Activated CD4-positive, alpha-beta memory T cell treated with anti-CD3 and anti-CD28 coated beads for 36 hours (primary cell): ENCODE data around the gene ZNF408. TPM values are rescaled to one million over a fixed set of nuclear protein-coding genes. Genes with fewer than 3 reads are reported as not detected.
A peak's percentile ranks its signal among the peaks of the same experiment; 100 is the strongest.

Experiments used
- CTCF ChIA-PET: fragments of 350-600 bp; sonication (Branson Sonifier 250); formaldehyde crosslinking; loops from one replicate; lab custom pipeline; 2021; ENCODE audit warnings: antibody characterized with exemption, inconsistent platforms; lab: Charles Lee
- POLR2A ChIA-PET: fragments of 350-600 bp; sonication (Branson Sonifier 250); formaldehyde crosslinking; loops from one replicate; lab custom pipeline; 2021; ENCODE audit warnings: antibody characterized with exemption; lab: Charles Lee
- DNase-seq: peaks from one replicate; pipeline ENCODE4 v3.0.0-alpha.2; 2020
- H3K27ac Mint-ChIP-seq: one replicate; pipeline ENCODE4 v1.8.0; 2021; ENCODE audit warnings: mixed read lengths
- H3K27me3 Mint-ChIP-seq: one replicate; pipeline ENCODE4 v1.8.0; 2021; ENCODE audit warnings: mixed read lengths
- H3K36me3 Mint-ChIP-seq: one replicate; pipeline ENCODE4 v1.8.0; 2021; ENCODE audit warnings: mixed read lengths
- H3K4me1 Mint-ChIP-seq: one replicate; pipeline ENCODE4 v1.8.0; 2021; ENCODE audit warnings: low read depth, mixed read lengths
- H3K4me3 Mint-ChIP-seq: one replicate; pipeline ENCODE4 v1.8.0; 2021; ENCODE audit warnings: mild to moderate bottlenecking, mixed read lengths
- H3K9me3 Mint-ChIP-seq: one replicate; pipeline ENCODE4 v1.8.0; 2021; ENCODE audit warnings: mixed read lengths
- intact Hi-C: fragments of 100-400 bp; cut with micrococcal nuclease; formaldehyde crosslinking; loops from one replicate; pipeline ENCODE4 v1.15.1; 2023
- total RNA-seq, 2 experiments: library from RNA; stranded (reverse); gene quantifications; one replicate each; pipeline ENCODE4 v1.2.3, GENCODE V29; 2021

The ZNF408 gene
- total RNA-seq, 2 experiments from 2014 or later: 9.4 to 10.7 TPM

DNA sequence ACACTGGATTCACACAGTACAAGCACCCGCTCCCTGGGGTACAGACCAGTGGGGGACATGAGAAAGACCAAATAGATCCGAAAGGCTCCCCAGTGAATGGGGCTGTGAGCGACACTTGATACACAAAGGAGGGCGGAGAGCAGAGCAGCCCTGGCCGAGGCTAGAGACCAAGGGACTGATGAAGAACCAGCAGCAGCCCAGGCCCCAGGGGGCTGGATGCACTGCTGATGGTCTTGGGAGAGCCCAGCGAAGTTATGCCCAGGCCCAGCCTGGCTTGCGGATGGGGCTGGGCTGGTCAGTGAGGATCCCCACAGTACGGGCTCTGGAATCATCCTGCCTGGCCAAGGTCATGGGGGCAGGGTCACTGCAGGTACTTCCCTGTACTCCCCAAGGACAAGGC lies 23.7 kb upstream of the ZNF408 start:
- no peaks in the 10 kb centered on the region for H3K9me3 Mint-ChIP-seq
- intact Hi-C loops: no loop called here
- H3K27me3 Mint-ChIP-seq: no peaks in the 10 kb centered on the region
- POLR2A ChIA-PET: no interaction called here
- no peak overlapping the region for H3K4me3 Mint-ChIP-seq
- H3K27ac Mint-ChIP-seq: peak overlapping the region; percentile 53
- H3K36me3 Mint-ChIP-seq: peaks cover 13% of the 10 kb centered on the region
- no peak for DNase-seq
- peaks cover 51% of the 10 kb centered on the region for H3K4me1 Mint-ChIP-seq
- CTCF ChIA-PET: no interaction called here

DNA sequence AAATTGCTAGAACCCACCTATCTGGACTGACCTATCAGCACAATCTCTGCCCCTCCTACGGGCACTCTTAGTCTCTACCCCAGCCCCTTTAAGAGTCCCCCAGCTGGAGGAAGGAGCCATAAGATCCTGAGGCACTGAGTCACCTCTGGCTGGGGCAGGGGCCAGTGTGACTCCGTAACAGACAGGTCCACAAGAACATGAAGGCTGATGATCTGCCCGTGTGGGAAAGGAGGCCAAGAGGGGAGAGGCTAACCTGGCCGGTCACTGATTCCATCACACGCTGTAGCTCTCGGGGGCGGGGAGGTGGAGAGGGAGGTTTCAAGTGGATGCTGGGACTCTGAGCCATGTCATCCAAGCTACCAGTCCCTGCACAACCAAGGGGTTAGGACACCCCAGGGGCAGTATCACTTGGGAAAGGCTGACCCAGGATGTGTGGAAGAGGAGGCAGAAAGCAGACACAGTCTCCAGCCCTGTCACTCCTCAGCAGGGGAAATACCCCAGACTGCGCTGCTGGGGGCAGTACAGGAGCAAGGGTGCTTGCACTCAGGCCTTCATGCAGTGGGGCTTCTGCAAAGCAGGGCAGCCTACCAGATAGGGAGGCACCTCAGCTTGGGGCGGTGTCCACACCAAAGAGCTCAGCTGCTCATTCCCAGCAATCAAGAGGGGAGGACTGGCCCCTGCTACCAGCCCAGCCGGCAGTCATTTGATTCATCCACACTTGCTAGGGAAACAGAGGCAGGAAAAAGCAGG lies 22.7 kb upstream of the ZNF408 start:
- DNase-seq: no peak
- no peak overlapping the region for H3K27ac Mint-ChIP-seq
- H3K9me3 Mint-ChIP-seq: no peaks in the 10 kb centered on the region
- peaks cover 11% of the 10 kb centered on the region for H3K36me3 Mint-ChIP-seq
- intact Hi-C loops: no loop called here
- ChIA-PET CTCF (no interaction called here), POLR2A (no interaction called here)
- H3K4me3 Mint-ChIP-seq: no peak overlapping the region
- no peaks in the 10 kb centered on the region for H3K27me3 Mint-ChIP-seq
- peaks cover 42% of the 10 kb centered on the region for H3K4me1 Mint-ChIP-seq

DNA sequence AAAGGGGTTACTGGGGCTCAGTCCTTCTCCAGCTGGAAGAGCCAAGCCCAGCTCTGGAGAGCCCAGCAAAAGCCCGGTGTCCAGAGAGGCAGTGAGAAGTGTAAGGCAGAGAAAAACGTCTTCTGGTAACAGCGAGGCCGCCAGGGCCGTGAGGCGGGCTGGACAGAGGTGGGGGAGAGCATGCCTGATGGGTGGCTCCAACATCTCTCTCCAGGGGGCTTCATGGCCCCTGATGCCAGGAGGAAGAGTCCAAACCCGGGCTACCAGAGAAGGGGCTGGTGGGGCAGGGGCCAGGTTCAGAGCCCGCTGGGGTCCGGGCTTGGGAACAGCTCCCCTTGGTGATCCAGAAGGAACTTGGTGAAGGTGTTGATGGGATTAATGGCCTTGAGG lies 22.1 kb upstream of the ZNF408 start:
- no peak overlapping the region for H3K27ac Mint-ChIP-seq
- intact Hi-C loops: no loop called here
- POLR2A ChIA-PET: no interaction called here
- H3K4me3 Mint-ChIP-seq: no peak overlapping the region
- H3K27me3 Mint-ChIP-seq: no peaks in the 10 kb centered on the region
- peaks cover 11% of the 10 kb centered on the region for H3K36me3 Mint-ChIP-seq
- DNase-seq: no peak
- peaks cover 37% of the 10 kb centered on the region for H3K4me1 Mint-ChIP-seq
- no peaks in the 10 kb centered on the region for H3K9me3 Mint-ChIP-seq
- CTCF ChIA-PET: no interaction called here

DNA sequence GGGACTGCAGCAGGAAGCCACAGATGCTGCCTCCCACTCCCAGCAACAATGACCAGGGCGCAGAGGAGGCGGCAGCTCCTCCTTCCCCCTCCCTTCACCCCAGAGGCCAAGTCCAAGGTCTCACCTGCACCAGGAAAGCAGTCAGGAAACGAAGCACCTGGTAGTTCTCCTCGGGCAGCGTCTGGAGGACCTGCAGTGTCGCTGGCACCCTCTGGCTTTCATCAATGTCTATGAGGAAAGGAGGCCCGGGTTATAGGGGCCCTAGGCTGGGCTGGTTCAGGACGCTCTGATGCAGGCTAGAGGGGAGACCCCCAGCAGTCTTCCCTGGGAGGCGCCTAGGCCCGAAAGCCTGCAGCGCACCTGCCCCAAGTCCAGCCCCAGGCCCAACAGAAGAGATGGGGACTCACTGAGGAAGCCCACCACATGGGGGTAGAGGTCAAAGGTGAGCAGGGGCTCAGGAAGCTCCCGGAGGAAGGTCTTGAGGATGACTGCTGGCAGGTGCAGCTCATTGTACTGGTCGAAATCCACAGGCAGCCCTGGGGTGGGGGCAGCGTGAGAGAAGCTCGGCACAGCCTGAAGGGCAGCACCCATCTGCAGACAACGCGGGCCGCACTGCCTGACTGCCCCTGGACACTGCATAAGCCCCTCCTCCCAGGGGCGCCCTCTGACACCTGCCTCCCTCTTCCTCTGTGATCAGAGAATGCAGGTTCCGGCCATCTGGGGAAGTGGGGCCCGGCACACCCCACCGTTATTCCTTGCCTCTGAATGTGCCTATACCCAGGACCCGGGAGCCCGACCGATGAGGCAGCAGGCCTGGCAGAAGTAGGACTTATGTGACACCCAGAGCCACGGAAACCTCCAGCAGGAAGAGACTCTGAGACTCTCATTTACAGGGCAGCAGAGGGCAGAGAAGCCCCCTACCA lies 21.3 kb upstream of the ZNF408 start:
- Mint-ChIP-seq H3K27me3 (no peaks in the 10 kb centered on the region), H3K4me1 (peaks cover 29% of the 10 kb centered on the region), H3K36me3 (peaks cover 11% of the 10 kb centered on the region), H3K9me3 (no peaks in the 10 kb centered on the region), H3K4me3 (no peak overlapping the region), H3K27ac (no peak overlapping the region)
- DNase-seq: no peak
- intact Hi-C loops: no loop called here
- CTCF ChIA-PET: no interaction called here
- POLR2A ChIA-PET: no interaction called here

DNA sequence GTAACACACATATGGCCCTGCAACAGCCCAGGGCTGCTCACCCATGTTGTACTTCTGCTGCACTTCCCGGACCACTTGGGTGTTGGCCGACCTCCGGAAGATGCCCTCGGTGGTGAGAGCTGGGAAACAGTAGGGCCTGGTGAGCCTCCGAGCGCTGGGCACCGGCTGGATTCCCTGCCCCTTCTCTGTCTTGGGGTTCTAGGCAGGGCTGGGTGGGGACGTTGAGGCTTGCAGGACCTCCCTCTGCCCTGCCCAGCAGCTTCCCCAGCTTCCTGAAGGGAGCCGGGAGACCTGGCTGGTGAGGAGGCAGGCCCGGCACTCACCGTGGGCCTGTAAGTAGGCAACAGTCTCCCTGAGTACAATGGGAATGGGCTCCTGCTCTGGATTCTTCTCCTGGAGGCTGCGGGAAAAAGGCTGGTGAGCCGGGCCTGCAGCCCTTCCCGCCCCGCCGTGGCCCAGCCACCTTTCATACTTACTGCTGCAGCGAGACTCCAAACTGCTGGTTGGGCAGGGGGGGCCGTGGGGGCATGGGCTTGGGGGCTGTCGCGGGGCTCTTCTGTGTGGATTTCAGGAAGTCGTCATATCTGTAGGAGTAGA lies 20.6 kb upstream of the ZNF408 start:
- Mint-ChIP-seq H3K4me1 (peaks cover 21% of the 10 kb centered on the region), H3K27ac (no peak overlapping the region), H3K36me3 (peaks cover 11% of the 10 kb centered on the region), H3K27me3 (no peaks in the 10 kb centered on the region), H3K4me3 (no peak overlapping the region), H3K9me3 (no peaks in the 10 kb centered on the region)
- ChIA-PET CTCF (no interaction called here), POLR2A (no interaction called here)
- no peak for DNase-seq
- intact Hi-C loops: no loop called here

DNA sequence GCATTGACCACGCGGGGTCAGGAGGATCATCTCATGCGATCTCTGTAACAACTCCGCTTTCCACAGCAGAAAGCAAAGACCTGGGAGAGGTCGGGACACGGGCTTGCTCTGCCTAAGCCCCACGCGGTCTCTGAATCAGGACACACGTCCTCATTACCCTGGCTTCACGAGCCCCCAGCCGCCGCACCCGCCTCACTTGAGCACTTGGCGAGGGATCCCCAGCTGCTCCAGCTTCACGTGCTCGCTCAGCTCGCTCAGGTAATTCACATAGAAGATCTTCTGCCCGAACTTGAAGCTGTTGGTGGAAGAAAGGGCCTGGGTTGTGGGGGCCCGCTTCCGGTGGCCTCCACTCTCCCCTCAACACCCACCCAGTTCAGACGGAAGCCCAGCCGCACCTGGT lies 20.0 kb upstream of the ZNF408 start:
- Mint-ChIP-seq H3K27me3 (no peaks in the 10 kb centered on the region), H3K4me3 (no peak overlapping the region), H3K27ac (no peak overlapping the region), H3K4me1 (peaks cover 16% of the 10 kb centered on the region), H3K36me3 (peaks cover 11% of the 10 kb centered on the region), H3K9me3 (no peaks in the 10 kb centered on the region)
- ChIA-PET CTCF (interaction anchor here (0.5 kb wide), 1 partner anchor 11 kb away, joined by 3 read pairs; no protein-coding TSS in a partner anchor), POLR2A (no interaction called here)
- intact Hi-C loops: no loop called here
- no peak for DNase-seq

DNA sequence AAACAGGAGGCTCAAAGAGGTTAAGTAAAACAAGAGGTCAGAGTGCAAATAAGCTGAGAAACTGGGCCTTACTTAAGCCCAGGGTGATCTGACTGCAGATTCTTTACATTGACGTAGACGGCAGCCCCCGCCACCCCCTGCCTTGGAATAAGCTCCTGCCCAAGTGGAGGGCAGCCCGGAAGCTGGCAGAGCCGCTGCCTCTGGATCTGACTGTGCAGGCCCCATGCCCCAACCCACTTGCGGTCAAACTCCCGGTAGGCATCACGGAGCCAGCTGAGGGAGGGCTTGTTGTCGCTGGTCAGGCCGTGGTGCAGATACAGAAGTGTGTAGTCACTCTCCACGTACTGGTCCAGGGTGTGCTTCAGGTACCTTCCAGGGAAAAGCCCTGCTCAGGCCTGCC lies 19.0 kb upstream of the ZNF408 start:
- DNase-seq: no peak
- Mint-ChIP-seq H3K9me3 (no peaks in the 10 kb centered on the region), H3K36me3 (peaks cover 13% of the 10 kb centered on the region), H3K4me1 (peaks cover 10% of the 10 kb centered on the region), H3K27ac (no peak overlapping the region), H3K4me3 (no peak overlapping the region), H3K27me3 (no peaks in the 10 kb centered on the region)
- CTCF ChIA-PET: no interaction called here
- POLR2A ChIA-PET: no interaction called here
- intact Hi-C loops: no loop called here

DNA sequence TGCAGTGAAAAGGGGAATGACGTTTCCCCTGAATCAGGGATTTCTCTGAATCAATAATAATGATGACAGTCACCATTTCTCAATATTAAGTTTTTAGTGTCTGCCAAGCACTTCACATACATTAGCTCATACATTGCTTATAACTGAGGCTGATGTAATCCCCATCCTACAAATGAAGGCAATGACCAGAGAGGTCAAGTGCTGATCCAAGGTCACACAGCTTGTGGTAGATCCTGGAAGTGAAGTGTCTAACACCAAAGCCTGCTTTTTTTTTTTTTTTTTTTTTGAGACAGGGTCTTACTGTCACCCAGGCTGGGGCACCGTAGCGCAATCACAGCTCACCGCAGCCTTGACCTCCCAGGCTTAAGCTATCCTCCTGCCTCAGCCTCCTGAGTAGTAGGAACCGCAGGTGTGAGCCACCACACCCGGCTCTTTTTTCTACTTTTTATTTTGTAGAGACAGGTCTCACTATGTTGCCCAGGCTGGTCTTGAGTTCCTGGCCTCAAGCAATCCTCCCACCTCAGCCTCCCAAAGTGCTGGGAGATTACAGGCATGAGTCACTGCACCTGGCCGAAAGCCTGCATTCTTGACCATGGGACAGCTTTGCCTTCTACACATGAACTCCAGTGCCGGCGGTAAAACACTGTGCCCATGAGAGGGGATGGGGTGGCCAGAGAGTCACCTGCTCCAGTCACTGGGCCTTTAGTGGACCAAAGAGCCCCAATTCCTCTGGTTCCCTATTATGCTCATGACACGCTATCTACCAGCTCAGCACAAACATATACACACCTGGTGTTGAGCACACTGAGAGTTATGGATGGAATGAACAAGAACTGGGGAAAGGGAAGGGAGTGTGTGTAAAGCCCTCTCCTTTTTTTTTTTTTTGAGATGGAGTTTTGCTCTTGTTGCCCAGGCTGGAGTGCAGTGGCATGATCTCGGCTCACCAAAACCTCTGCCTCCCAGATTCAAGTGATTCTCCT lies 17.8 kb upstream of the ZNF408 start:
- intact Hi-C loops: no loop called here

DNA sequence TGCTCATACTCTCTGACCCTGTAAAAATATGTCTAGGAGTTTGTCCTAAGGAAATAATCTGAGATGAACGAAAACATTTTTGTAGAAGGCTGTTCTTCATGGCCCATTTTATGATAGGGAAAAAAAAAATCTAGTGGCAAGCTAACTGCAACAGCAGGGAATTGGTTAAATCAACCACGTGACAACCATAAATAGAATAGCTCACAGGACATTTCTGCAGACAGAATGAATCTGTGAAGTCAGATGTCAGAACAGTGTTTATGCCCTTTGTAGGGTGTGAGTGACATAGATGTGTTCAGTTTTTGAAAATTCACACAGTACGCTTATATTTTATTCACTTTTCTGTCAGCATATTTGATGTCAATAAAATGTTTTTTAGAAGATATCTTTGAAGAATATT lies 16.5 kb upstream of the ZNF408 start:
- Mint-ChIP-seq H3K27me3 (no peaks in the 10 kb centered on the region), H3K9me3 (no peaks in the 10 kb centered on the region), H3K36me3 (peaks cover 24% of the 10 kb centered on the region), H3K27ac (no peak overlapping the region), H3K4me3 (no peak overlapping the region), H3K4me1 (no peaks in the 10 kb centered on the region)
- DNase-seq: no peak
- ChIA-PET POLR2A (interaction anchor here (0.5 to 1.2 kb wide), 3 partner anchors 9 to 14 kb away, joined by 3 read pairs; no protein-coding TSS in a partner anchor), CTCF (interaction anchor here (0.7 kb wide), 1 partner anchor 370 kb away, joined by 3 read pairs; no protein-coding TSS in a partner anchor)
- intact Hi-C loops: no loop called here

More for the DNA sequence above, 17.8 kb upstream of the ZNF408 start:
- CTCF ChIA-PET: interaction anchor here (1.4 kb wide), 1 partner anchor 12 kb away, joined by 3 read pairs; no protein-coding TSS in a partner anchor
- Mint-ChIP-seq H3K27me3 (no peaks in the 10 kb centered on the region), H3K4me1 (peaks cover 2% of the 10 kb centered on the region), H3K4me3 (no peak overlapping the region), H3K9me3 (no peaks in the 10 kb centered on the region), H3K36me3 (peaks cover 23% of the 10 kb centered on the region), H3K27ac (no peak overlapping the region)
- no peak for DNase-seq
- POLR2A ChIA-PET: interaction anchor here (0.7 kb wide), 1 partner anchor 16 kb away, joined by 3 read pairs; no protein-coding TSS in a partner anchor

DNA sequence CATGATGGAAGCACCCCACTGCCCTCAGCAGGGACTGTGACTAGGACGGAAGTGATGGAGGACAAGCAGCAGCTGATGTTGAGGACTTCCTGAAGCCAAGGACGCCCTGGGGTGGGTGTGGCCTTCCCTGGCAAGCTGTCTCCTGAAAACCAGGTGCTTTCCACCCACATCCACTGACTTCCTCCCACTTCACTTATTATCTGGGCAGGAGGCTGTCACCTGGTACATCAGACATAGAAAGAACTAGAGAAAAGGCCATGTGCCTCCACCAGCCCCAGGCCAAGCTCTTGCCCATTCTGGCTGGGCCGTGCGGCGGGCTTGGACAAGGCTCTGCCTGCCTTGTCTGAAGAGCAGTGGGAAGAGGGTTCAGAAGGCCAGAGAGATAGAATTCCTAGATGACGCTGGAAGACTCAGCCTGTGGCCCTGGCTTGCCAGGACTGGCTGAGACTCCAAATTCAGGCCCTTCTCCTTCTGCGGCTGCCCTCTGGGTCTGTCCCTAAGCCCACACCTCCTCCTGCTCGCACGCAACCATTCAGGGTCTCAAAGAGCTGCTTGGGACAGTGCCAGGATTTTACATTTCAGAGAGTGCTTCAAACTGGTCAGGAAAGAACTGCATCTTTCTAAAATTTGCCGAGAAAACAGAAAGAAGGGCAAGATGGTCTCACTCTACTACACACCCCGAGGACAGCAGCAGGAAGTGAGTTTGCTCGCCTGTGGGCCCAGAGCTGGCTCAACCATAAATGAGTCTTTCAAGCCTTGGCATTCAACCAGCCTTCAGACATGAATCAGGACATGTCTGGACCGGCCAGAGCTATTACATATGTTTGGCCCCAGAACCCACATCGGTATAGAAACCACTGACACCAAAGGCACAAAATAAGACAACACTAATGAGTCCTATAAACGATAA lies 13.7 kb upstream of the ZNF408 start:
- Mint-ChIP-seq H3K4me3 (no peak overlapping the region), H3K9me3 (no peaks in the 10 kb centered on the region), H3K36me3 (peaks cover 24% of the 10 kb centered on the region), H3K27me3 (no peaks in the 10 kb centered on the region), H3K4me1 (no peaks in the 10 kb centered on the region), H3K27ac (no peak overlapping the region)
- ChIA-PET POLR2A (no interaction called here), CTCF (no interaction called here)
- no peak for DNase-seq
- intact Hi-C loops: no loop called here
